ENCODE data around the gene RRAGD.

Gene RRAGD

GRCh38 chr6:89368107-89368506, 44.0 kb downstream of the RRAGD start:
- peak; percentile 46 for TF ChIP-seq CTCF (IDR thresholded peaks at IDR 0.05)
- DNase-seq (ENCODE audit: low spot score) = no peak
- Histone ChIP-seq H3K4me3 (no peak overlapping the region), H3K27ac (no peak overlapping the region)

- no peak for DNase-seq (ENCODE audit: low spot score)
- Histone ChIP-seq H3K4me3 (no peak overlapping the region), H3K27ac (no peak overlapping the region)
- TF ChIP-seq CTCF (IDR thresholded peaks at IDR 0.05) = no peak
Measured at GRCh38 chr6:89364586-89364985, 47.5 kb downstream of the RRAGD start.

GRCh38 chr6:89361171-89361570, 50.9 kb downstream of the RRAGD start:
- no peak for DNase-seq (ENCODE audit: low spot score)
- no peak overlapping the region for H3K27ac ChIP-seq
- no peak for TF ChIP-seq CTCF (IDR thresholded peaks at IDR 0.05)
- H3K4me3 ChIP-seq = no peak overlapping the region

GRCh38 chr6:89360415-89360999, 51.6 kb downstream of the RRAGD start:
- Histone ChIP-seq H3K4me3 (no peak overlapping the region), H3K27ac (no peak overlapping the region)
- DNase-seq (ENCODE audit: low spot score) = no peak
- no peak for TF ChIP-seq CTCF (IDR thresholded peaks at IDR 0.05)

- no peak for DNase-seq (ENCODE audit: low spot score)
- Histone ChIP-seq H3K4me3 (no peak overlapping the region), H3K27ac (no peak overlapping the region)
- TF ChIP-seq CTCF (IDR thresholded peaks at IDR 0.05) = no peak
Measured at GRCh38 chr6:89359561-89359960, 52.5 kb downstream of the RRAGD start.

GRCh38 chr6:89357390-89357789, 54.7 kb downstream of the RRAGD start:
- H3K27ac ChIP-seq = no peak overlapping the region

More at GRCh38 chr6:89357390-89357789, 54.7 kb downstream of the RRAGD start:
- TF ChIP-seq CTCF (IDR thresholded peaks at IDR 0.05) = no peak
- DNase-seq (ENCODE audit: low spot score) = no peak
- no peak overlapping the region for H3K4me3 ChIP-seq
